ENCODE measurements around the gene MGP. TPM values are rescaled to one million over a fixed set of nuclear protein-coding genes. Genes with fewer than 3 reads are reported as not detected.

MGP gene
- total and polyA plus RNA-seq, 2 experiments from 2014 or later: 1.1 TPM; not detected in 1

DNA sequence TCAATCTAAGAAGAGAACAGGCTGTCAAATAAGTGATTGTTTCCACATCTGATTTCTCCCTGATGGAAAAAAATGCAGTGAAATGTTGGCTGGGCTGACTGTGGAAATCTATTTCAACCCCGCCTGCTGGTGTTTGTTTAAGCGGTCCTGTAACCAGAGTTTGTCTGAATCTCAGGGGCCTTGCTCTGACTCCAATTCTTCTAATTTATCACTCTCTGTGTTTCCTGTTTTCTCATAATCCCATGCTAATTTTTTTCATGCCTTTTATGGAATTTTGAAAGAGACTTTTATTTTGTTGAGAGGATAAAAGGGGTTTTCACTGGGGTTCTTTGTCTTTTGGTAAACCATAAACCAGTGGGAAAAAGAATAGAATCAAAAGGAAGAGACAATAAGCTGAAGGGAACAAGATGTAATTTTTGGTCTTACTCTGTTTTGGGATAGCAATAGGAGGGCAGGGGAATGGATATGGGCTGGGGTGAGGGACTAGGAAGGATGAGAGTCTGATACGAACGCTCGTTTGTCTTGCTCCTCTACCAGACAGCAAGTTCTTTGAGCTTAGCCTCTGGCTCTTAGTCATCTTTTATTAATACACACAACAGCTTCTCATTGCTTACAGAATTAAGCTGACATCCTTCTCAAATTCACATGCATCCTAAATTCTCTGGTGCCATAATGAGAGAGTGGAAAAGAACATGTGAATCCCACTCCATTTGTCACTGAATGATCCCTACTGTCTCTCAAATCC lies 8.0 kb upstream of the MGP start:
- no peaks in the 10 kb centered on the region for H3K27me3 ChIP-seq
- peak in 1 of 2 donors; percentile 78 for DNase-seq (ENCODE audit: low read depth in 1 of 2, low spot score in 1 of 2)
- H3K27ac ChIP-seq: no peak overlapping the region

DNA sequence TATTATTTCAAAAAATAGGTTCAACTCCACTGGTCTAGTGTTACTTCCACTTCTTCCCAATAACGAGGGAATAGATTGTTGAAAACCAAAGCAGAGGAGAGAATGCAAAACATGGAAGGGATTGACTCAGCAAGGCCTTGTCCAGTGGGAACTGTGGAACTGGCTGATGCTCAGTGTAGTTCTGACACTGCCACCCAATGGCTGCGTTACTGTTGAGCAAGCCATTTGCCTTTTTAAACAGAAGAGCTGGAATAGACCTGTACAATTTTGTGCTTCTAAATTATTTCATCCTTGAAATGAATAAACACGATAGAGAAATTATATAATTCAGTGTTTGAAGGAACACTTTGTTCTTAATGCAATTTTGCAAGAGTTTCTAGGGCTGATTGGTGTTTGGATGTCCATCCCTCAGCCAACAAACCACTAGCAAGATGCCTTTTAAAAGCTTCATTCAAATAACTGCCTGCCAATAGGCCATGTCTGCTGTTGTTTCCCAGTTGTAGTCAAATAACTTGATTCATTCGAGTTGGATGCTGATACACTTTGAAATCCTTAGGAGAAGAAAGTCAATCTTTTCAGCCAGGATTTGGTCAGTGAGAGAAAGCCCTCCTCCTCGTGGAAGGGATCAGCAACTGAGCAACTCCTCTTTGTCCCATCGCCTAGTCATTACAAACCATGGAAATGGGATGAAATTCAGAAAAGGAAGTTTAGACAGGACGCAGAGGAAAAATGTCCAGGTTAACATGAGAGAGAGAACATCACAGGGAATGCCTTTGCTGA lies 7.3 kb upstream of the MGP start:
- no peaks in the 10 kb centered on the region for H3K27me3 ChIP-seq
- TF ChIP-seq, protein P1, sequence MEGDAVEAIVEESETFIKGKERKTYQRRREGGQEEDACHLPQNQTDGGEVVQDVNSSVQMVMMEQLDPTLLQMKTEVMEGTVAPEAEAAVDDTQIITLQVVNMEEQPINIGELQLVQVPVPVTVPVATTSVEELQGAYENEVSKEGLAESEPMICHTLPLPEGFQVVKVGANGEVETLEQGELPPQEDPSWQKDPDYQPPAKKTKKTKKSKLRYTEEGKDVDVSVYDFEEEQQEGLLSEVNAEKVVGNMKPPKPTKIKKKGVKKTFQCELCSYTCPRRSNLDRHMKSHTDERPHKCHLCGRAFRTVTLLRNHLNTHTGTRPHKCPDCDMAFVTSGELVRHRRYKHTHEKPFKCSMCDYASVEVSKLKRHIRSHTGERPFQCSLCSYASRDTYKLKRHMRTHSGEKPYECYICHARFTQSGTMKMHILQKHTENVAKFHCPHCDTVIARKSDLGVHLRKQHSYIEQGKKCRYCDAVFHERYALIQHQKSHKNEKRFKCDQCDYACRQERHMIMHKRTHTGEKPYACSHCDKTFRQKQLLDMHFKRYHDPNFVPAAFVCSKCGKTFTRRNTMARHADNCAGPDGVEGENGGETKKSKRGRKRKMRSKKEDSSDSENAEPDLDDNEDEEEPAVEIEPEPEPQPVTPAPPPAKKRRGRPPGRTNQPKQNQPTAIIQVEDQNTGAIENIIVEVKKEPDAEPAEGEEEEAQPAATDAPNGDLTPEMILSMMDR (IDR thresholded peaks at IDR 0.05; ENCODE audit: low read depth, low read length): peak; percentile 20
- H3K27ac ChIP-seq: no peak overlapping the region
- H3K9me3 ChIP-seq (ENCODE audit: low read depth): no peaks in the 10 kb centered on the region
- no peak overlapping the region for H3K4me3 ChIP-seq
- H3K36me3 ChIP-seq: no peaks in the 10 kb centered on the region
- peak in 1 of 2 donors; percentile 74 for DNase-seq (ENCODE audit: low read depth in 1 of 2, low spot score in 1 of 2)
- peaks cover 4% of the 10 kb centered on the region for H3K4me1 ChIP-seq (ENCODE audit: low read depth)

More for the DNA sequence above, 8.0 kb upstream of the MGP start:
- H3K36me3 ChIP-seq: no peaks in the 10 kb centered on the region
- H3K9me3 ChIP-seq (ENCODE audit: low read depth): no peaks in the 10 kb centered on the region
- TF ChIP-seq, protein P1 (IDR thresholded peaks at IDR 0.05; ENCODE audit: low read depth, low read length): no peak
- H3K4me1 ChIP-seq (ENCODE audit: low read depth): peaks cover 4% of the 10 kb centered on the region
- no peak overlapping the region for H3K4me3 ChIP-seq

DNA sequence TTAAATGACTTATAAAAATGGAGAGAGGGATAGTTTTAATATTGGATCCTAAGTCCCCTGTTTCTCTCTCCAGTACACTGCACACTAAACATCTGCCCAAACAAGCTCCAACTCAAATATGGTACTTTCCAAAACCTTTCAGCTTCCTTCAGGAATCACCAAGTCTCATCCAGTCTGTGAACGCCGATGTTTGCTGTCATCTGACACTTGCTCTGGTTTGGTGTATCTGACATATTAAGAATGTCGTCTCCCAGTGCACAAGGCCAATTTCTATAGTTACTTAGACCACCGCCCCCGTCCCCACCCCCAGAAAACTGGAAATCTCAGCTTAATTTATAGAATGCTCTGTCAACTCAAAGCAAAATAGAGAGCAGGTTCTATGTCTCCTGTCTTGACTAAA lies 5.0 kb upstream of the MGP start:
- H3K27me3 ChIP-seq: no peaks in the 10 kb centered on the region
- TF ChIP-seq, protein P1 (IDR thresholded peaks at IDR 0.05; ENCODE audit: low read depth, low read length): no peak

DNA sequence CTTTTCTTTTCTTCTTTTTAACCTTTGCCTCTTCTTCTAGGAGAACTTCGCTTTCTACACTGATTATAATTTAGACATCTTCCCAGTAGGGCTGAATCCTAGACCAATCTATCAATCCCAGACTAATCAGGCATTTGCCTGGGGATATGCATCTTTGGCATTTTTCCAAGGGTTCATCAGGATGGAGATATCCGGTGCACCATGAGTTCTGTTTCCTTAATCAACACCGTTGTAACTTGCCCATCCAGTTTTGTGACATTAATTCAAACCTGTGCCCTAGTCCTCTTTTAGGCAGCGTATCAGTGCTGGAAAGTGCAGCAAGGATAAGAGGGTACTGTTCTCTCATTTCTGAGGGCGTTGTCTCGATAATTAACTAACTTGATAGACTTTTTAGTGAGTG lies 617 bp upstream of the MGP start:
- Histone ChIP-seq H3K9me3 (ENCODE audit: low read depth) (no peaks in the 10 kb centered on the region), H3K36me3 (no peaks in the 10 kb centered on the region), H3K4me3 (no peak overlapping the region), H3K4me1 (ENCODE audit: low read depth) (peaks cover 7% of the 10 kb centered on the region), H3K27me3 (no peaks in the 10 kb centered on the region), H3K27ac (no peak overlapping the region)
- TF ChIP-seq, protein P1 (IDR thresholded peaks at IDR 0.05; ENCODE audit: low read depth, low read length): no peak
- no peak for DNase-seq (ENCODE audit: low read depth in 1 of 2, low spot score in 1 of 2)

More for the DNA sequence above, 5.0 kb upstream of the MGP start:
- no peaks in the 10 kb centered on the region for H3K9me3 ChIP-seq (ENCODE audit: low read depth)
- H3K4me1 ChIP-seq (ENCODE audit: low read depth): no peaks in the 10 kb centered on the region
- H3K27ac ChIP-seq: no peak overlapping the region
- DNase-seq (ENCODE audit: low read depth in 1 of 2, low spot score in 1 of 2): no peak
- no peaks in the 10 kb centered on the region for H3K36me3 ChIP-seq
- H3K4me3 ChIP-seq: no peak overlapping the region

DNA sequence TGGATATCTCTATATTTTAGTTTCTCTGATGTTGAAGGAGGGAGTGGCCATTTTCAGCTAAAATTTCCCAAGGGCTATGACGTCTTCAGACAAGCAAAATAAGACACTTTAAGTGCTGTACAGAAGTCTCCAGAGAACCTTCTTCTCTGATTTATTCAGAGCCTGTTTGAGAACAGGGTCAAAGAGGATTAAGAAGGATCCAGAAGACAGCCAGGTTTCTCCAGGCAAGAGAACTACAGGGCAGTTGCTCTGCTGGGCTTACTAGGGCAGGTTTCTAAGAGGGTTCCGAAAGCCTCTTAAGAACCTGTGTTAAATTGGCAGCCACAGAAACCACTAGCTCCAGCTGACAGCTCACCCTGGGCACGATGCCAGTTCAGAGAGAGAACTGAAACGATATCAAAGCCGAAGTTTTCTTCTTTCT lies 1.2 kb downstream of the MGP start:
- Histone ChIP-seq H3K27ac (peak overlapping the region; percentile 14), H3K27me3 (no peaks in the 10 kb centered on the region), H3K9me3 (ENCODE audit: low read depth) (no peaks in the 10 kb centered on the region), H3K4me1 (ENCODE audit: low read depth) (peaks cover 7% of the 10 kb centered on the region), H3K36me3 (no peaks in the 10 kb centered on the region), H3K4me3 (no peak overlapping the region)
- DNase-seq (ENCODE audit: low read depth in 1 of 2, low spot score in 1 of 2): peak; percentile 87 to 91
- TF ChIP-seq, protein P1 (IDR thresholded peaks at IDR 0.05; ENCODE audit: low read depth, low read length): no peak
